Right lung (tissue), 5 donors: ENCODE results near the gene DPPA5. TPM values are rescaled to one million over a fixed set of nuclear protein-coding genes. Genes with fewer than 3 reads are reported as not detected.

Source experiments
- polyA plus RNA-seq, 5 donors: library from polyadenylated mRNA; unstranded; fragments of 120-200 nt; gene quantifications; one replicate each; pipeline versions ENCODE4 v1.2.1 to v1.2.3, GENCODE V29; 2013; ENCODE audit warnings: inconsistent platforms in 1 of 5, low replicate concordance in 1 of 5; ENCODE audit not compliant: insufficient read length in 5 of 5, insufficient read depth in 1 of 5

The DPPA5 gene
- polyA plus RNA-seq, 5 donors: not detected

Other genes with a start within 250 kb of the DPPA5 start
- 1 to 10 TPM in 1 of 5 donors, under 1 TPM in 3, not detected in 1; 0.23 to 1.1 (median 0.55) TPM for gene KHDC1L, start 128.8 kb downstream of the DPPA5 start, polyA plus RNA-seq
- gene KHDC1, start 91.1 kb downstream of the DPPA5 start, polyA plus RNA-seq: 10 to 100 TPM; 10.2 to 12.9 (median 10.8) TPM
- under 1 TPM in 1 of 5 donors, not detected in 4; 0.14 TPM for gene KHDC3L, start 8.4 kb upstream of the DPPA5 start, polyA plus RNA-seq
- under 1 TPM in 3 of 5 donors, not detected in 2; 0.26 to 0.66 (median 0.37) TPM for gene OOEP, start 15.6 kb upstream of the DPPA5 start, polyA plus RNA-seq
- gene DDX43, start 40.6 kb upstream of the DPPA5 start, polyA plus RNA-seq: 1 to 10 TPM in 2 of 5 donors, under 1 TPM in 3; 0.26 to 1.8 (median 1.00) TPM
- 1 to 10 TPM; 5.4 to 7.8 (median 7.4) TPM for gene CGAS, start 98.0 kb upstream of the DPPA5 start, polyA plus RNA-seq
- gene MTO1, start 107.5 kb upstream of the DPPA5 start, polyA plus RNA-seq: 10 to 100 TPM; 26.2 to 37.7 (median 30.8) TPM
- over 10,000 TPM; 22,333 to 30,001 (median 25,548) TPM for gene EEF1A1, start 166.8 kb upstream of the DPPA5 start, polyA plus RNA-seq